ENCODE data around the gene SGK1.

The SGK1 gene

GRCh38 chr6:134165561-134166201 lies 152.2 kb downstream of the SGK1 start:
- Histone ChIP-seq H3K4me1 (ENCODE audit: control insufficient read depth, insufficient read depth, low read length) (no peaks in the 10 kb centered on the region), H3K9me3 (ENCODE audit: control insufficient read depth, low read length) (no peaks in the 10 kb centered on the region), H3K27ac (ENCODE audit: insufficient read depth, low read depth, low read length, poor library complexity, severe bottlenecking) (no peak overlapping the region), H3K4me3 (ENCODE audit: insufficient read depth, low read depth, low read length) (no peak overlapping the region), H3K36me3 (ENCODE audit: control insufficient read depth, insufficient read depth, low read length) (no peaks in the 10 kb centered on the region), H3K27me3 (ENCODE audit: control insufficient read depth, insufficient read depth, low read length, poor library complexity, severe bottlenecking) (no peaks in the 10 kb centered on the region)
- WGBS, 2 experiments, result 87 to 90% methylated on average over 5 of the region's 5 CpGs

DNA sequence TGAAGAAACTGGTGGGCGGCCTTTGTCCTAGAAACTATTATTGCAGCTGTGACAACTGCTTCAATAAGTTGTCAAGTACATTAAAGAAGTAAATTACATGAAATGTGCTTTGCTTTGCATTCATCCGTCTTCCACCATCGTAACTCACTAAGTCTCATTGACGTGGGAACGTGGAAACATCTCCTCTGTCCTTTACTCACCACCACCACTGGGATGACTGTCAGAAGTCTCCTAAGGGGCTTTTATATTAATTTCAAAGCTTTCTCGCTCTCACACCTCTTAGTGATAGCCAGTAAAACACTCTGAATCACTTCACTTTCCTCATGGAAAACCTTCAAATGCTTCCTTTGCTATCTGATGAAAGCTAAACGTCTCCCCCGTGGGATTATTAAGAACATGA lies 153.6 kb downstream of the SGK1 start:
- Histone ChIP-seq H3K36me3 (ENCODE audit: control insufficient read depth, insufficient read depth, low read length) (no peaks in the 10 kb centered on the region), H3K27ac (ENCODE audit: insufficient read depth, low read depth, low read length, poor library complexity, severe bottlenecking) (no peak overlapping the region), H3K4me1 (ENCODE audit: control insufficient read depth, insufficient read depth, low read length) (no peaks in the 10 kb centered on the region), H3K4me3 (ENCODE audit: insufficient read depth, low read depth, low read length) (no peak overlapping the region), H3K9me3 (ENCODE audit: control insufficient read depth, low read length) (no peaks in the 10 kb centered on the region), H3K27me3 (ENCODE audit: control insufficient read depth, insufficient read depth, low read length, poor library complexity, severe bottlenecking) (no peaks in the 10 kb centered on the region)
- 75 to 83% methylated on average over 8 of the region's 8 CpGs for WGBS, 2 experiments

DNA sequence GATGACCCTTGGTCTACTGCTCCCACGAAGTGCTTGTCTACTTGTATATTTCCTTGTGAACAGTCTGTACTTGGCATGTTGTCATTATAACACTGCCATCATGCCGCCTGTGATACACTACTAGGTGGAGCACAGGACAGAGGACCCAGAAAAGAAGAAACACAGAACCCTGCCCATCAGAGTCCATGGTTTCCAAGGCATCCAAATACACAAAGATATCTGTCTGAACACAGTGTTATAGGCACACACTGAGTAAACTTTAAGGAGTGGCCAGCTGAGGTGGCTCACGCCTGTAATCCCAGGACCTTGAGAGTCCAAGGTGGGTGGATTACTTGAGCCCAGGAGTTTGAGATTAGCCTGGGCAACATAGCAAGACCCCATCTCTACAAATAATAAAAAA lies 155.0 kb downstream of the SGK1 start:
- WGBS, 2 experiments, result 95 to 97% methylated on average over 3 of the region's 3 CpGs
- H3K27me3 ChIP-seq (ENCODE audit: control insufficient read depth, insufficient read depth, low read length, poor library complexity, severe bottlenecking), result no peaks in the 10 kb centered on the region
- no peaks in the 10 kb centered on the region for H3K36me3 ChIP-seq (ENCODE audit: control insufficient read depth, insufficient read depth, low read length)

GRCh38 chr6:134161041-134161440 lies 156.9 kb downstream of the SGK1 start:
- Histone ChIP-seq H3K4me1 (ENCODE audit: control insufficient read depth, insufficient read depth, low read length) (no peaks in the 10 kb centered on the region), H3K4me3 (ENCODE audit: insufficient read depth, low read depth, low read length) (no peak overlapping the region), H3K36me3 (ENCODE audit: control insufficient read depth, insufficient read depth, low read length) (no peaks in the 10 kb centered on the region), H3K27me3 (ENCODE audit: control insufficient read depth, insufficient read depth, low read length, poor library complexity, severe bottlenecking) (no peaks in the 10 kb centered on the region), H3K9me3 (ENCODE audit: control insufficient read depth, low read length) (no peaks in the 10 kb centered on the region), H3K27ac (ENCODE audit: insufficient read depth, low read depth, low read length, poor library complexity, severe bottlenecking) (no peak overlapping the region)
- 63 to 68% methylated on average over 1 of the region's 1 CpG for WGBS, 2 experiments

More for the DNA sequence above, 155.0 kb downstream of the SGK1 start:
- no peak overlapping the region for H3K27ac ChIP-seq (ENCODE audit: insufficient read depth, low read depth, low read length, poor library complexity, severe bottlenecking)
- H3K4me1 ChIP-seq (ENCODE audit: control insufficient read depth, insufficient read depth, low read length), result no peaks in the 10 kb centered on the region
- no peak overlapping the region for H3K4me3 ChIP-seq (ENCODE audit: insufficient read depth, low read depth, low read length)
- no peaks in the 10 kb centered on the region for H3K9me3 ChIP-seq (ENCODE audit: control insufficient read depth, low read length)

DNA sequence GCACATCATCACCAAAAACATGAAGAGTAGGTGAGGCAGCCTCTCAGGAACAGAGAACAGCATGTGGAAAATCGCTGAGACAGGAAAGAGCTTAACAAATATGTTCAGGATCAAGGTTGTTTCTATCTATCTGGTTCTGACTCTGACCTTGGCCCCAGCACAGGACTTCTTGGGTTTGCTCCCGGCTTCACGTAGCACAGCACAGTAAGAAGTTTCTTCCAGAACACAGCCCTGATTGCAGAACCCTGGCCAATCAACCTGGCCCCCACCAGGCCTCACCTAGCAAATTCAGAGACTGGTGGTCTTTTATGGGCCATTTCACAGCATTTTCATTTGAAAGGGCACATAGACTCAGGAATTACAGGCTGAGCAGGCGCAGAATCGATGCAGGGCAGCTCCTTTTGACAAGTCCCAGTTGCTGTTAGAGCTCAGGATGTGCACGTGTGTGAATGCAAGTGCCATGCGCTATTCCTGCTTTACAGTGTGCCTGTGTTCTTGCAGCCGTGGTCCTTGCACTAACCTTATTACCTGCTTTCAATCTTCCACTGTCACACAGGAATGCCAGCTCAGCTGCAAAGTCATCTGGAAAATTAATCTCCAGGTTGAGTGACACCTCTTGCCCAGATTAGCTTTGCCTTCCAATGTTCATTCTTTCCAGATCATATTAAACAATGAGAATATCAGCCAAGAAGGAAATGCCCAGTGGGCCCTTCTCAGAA lies 165.0 kb downstream of the SGK1 start:
- Histone ChIP-seq H3K27me3 (ENCODE audit: control insufficient read depth, insufficient read depth, low read length, poor library complexity, severe bottlenecking) (no peaks in the 10 kb centered on the region), H3K36me3 (ENCODE audit: control insufficient read depth, insufficient read depth, low read length) (no peaks in the 10 kb centered on the region), H3K9me3 (ENCODE audit: control insufficient read depth, low read length) (no peaks in the 10 kb centered on the region), H3K4me1 (ENCODE audit: control insufficient read depth, insufficient read depth, low read length) (no peaks in the 10 kb centered on the region), H3K27ac (ENCODE audit: insufficient read depth, low read depth, low read length, poor library complexity, severe bottlenecking) (no peak overlapping the region), H3K4me3 (ENCODE audit: insufficient read depth, low read depth, low read length) (no peak overlapping the region)
- WGBS, 2 experiments, result 72 to 74% methylated on average over 8 of the region's 8 CpGs

GRCh38 chr6:134148566-134148965 lies 169.3 kb downstream of the SGK1 start:
- no peaks in the 10 kb centered on the region for H3K9me3 ChIP-seq (ENCODE audit: control insufficient read depth, low read length)
- no peaks in the 10 kb centered on the region for H3K4me1 ChIP-seq (ENCODE audit: control insufficient read depth, insufficient read depth, low read length)
- H3K27me3 ChIP-seq (ENCODE audit: control insufficient read depth, insufficient read depth, low read length, poor library complexity, severe bottlenecking), result no peaks in the 10 kb centered on the region
- no peak overlapping the region for H3K4me3 ChIP-seq (ENCODE audit: insufficient read depth, low read depth, low read length)
- H3K36me3 ChIP-seq (ENCODE audit: control insufficient read depth, insufficient read depth, low read length), result no peaks in the 10 kb centered on the region
- 83% methylated on average over 2 of the region's 2 CpGs for WGBS, 2 experiments
- H3K27ac ChIP-seq (ENCODE audit: insufficient read depth, low read depth, low read length, poor library complexity, severe bottlenecking), result no peak overlapping the region

DNA sequence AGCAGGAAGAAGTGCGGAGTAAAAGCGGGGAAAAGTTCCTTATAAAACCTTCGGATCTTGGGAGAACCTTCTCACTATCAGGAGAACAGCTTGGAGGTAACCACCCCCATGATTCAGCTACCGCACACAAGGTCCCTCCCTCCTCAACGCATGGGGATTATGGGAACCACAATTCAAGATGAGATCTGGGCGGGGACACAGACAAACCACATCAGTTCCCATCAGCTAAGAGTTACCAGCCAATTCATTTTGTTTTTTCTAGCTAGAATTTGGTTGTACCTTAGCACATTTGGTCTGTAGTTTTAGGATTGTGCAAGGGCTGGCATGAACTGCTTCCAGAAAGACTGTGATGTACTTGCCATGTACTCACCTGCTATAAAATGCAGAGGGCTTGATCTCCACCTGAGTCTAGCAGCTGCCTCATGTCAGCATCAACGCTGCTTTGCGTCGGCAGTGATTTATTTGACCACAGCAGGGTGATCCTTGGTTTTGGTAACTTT lies 170.8 kb downstream of the SGK1 start:
- Histone ChIP-seq H3K4me3 (ENCODE audit: insufficient read depth, low read depth, low read length) (no peak overlapping the region), H3K9me3 (ENCODE audit: control insufficient read depth, low read length) (no peaks in the 10 kb centered on the region), H3K27ac (ENCODE audit: insufficient read depth, low read depth, low read length, poor library complexity, severe bottlenecking) (no peak overlapping the region), H3K27me3 (ENCODE audit: control insufficient read depth, insufficient read depth, low read length, poor library complexity, severe bottlenecking) (no peaks in the 10 kb centered on the region), H3K36me3 (ENCODE audit: control insufficient read depth, insufficient read depth, low read length) (no peaks in the 10 kb centered on the region), H3K4me1 (ENCODE audit: control insufficient read depth, insufficient read depth, low read length) (no peaks in the 10 kb centered on the region)
- 93 to 96% methylated on average over 9 of the region's 9 CpGs for WGBS, 2 experiments

DNA sequence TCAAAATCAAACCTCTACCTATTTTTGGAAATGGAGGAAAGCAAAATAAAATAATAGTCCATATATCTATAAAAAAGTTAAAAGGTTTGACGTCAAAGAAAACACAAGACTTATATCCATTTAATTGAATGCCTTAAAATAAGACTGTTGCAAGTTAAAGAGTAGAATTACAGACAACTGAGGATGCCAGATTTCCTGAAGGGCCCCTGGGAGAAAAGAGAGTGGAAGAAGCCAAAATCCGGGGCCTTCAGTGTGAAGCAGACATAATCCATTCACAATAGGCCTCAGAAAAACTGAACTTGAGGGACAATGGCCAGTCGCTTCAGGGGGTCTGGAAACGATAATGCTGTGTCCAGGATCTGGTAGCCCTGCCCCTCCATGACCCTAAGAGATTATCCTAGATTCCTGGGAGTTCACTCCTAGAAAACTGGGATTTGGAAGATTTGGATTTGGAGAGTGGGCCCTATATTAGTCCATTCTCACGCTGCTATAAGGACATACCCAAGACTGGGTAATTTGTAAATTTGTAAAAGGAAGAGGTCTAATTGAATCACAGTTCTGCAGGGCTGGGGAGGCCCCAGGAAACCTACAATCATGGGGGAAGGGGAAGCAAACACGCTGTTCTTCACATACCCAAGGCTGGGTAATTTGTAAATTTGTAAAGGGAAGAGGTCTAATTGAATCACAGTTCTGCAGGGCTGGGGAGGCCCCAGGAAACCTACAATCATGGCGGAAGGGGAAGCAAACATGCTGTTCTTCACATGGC lies 171.5 kb downstream of the SGK1 start:
- WGBS, 2 experiments, result 72 to 73% methylated on average over 6 of the region's 7 CpGs
- H3K9me3 ChIP-seq (ENCODE audit: control insufficient read depth, low read length), result no peaks in the 10 kb centered on the region
- H3K36me3 ChIP-seq (ENCODE audit: control insufficient read depth, insufficient read depth, low read length), result no peaks in the 10 kb centered on the region

GRCh38 chr6:134145786-134146185 lies 172.1 kb downstream of the SGK1 start:
- no peaks in the 10 kb centered on the region for H3K9me3 ChIP-seq (ENCODE audit: control insufficient read depth, low read length)
- WGBS, 2 experiments, result 91 to 94% methylated on average over 5 of the region's 5 CpGs
- no peak overlapping the region for H3K27ac ChIP-seq (ENCODE audit: insufficient read depth, low read depth, low read length, poor library complexity, severe bottlenecking)
- H3K4me1 ChIP-seq (ENCODE audit: control insufficient read depth, insufficient read depth, low read length), result no peaks in the 10 kb centered on the region
- no peaks in the 10 kb centered on the region for H3K36me3 ChIP-seq (ENCODE audit: control insufficient read depth, insufficient read depth, low read length)
- H3K27me3 ChIP-seq (ENCODE audit: control insufficient read depth, insufficient read depth, low read length, poor library complexity, severe bottlenecking), result no peaks in the 10 kb centered on the region
- no peak overlapping the region for H3K4me3 ChIP-seq (ENCODE audit: insufficient read depth, low read depth, low read length)

More for the DNA sequence above, 171.5 kb downstream of the SGK1 start:
- no peak overlapping the region for H3K4me3 ChIP-seq (ENCODE audit: insufficient read depth, low read depth, low read length)
- H3K4me1 ChIP-seq (ENCODE audit: control insufficient read depth, insufficient read depth, low read length), result no peaks in the 10 kb centered on the region
- no peak overlapping the region for H3K27ac ChIP-seq (ENCODE audit: insufficient read depth, low read depth, low read length, poor library complexity, severe bottlenecking)
- no peaks in the 10 kb centered on the region for H3K27me3 ChIP-seq (ENCODE audit: control insufficient read depth, insufficient read depth, low read length, poor library complexity, severe bottlenecking)

Data from ectodermal cell (in vitro differentiated cells).